Endothelial cell of umbilical vein (primary cell): ENCODE data around the gene SERPINB6. TPM values are rescaled to one million over a fixed set of nuclear protein-coding genes. Genes with fewer than 3 reads are reported as not detected.
A peak's percentile ranks its signal among the peaks of the same experiment; 100 is the strongest.

Experiments
- BruUV-seq: library from RNA; stranded (reverse); fragments of 400-500 nt; replicated peaks from 2 replicates; lab custom pipeline; 2021; lab: Mats Ljungman, UMichigan
- CTCF ChIA-PET: fragments of 300-600, 350-600 bp; sonication (Branson Sonifier 250); formaldehyde crosslinking; loops from one replicate; lab custom pipeline; 2021; ENCODE audit warnings: antibody characterized with exemption, inconsistent platforms; lab: Charles Lee
- POLR2A ChIA-PET: fragments of 300-600, 350-600 bp; sonication (Branson Sonifier 250); formaldehyde crosslinking; loops from one replicate; lab custom pipeline; 2021; ENCODE audit warnings: antibody characterized with exemption, inconsistent platforms; lab: Charles Lee
- DNase-seq: peaks from one replicate; pipeline ENCODE4 v3.0.0-alpha.2; 2011; ENCODE audit warnings: low read depth, low spot score
- FAIRE-seq: peaks from 2 replicates; lab custom pipeline; 2011; peaks lifted over from hg19 to GRCh38; lab: Jason Lieb, UNC
- H2AFZ ChIP-seq: 2 replicates; pipeline ENCODE4 v1.6.0; 2012; ENCODE audit warnings: low read depth, low read length, control low read depth, inconsistent platforms
- H3K27ac ChIP-seq: 2 replicates; pipeline ENCODE4 v1.5.1; 2011; ENCODE audit warnings: low read depth, mild to moderate bottlenecking, control low read depth, low read length, moderate library complexity; ENCODE audit not compliant: insufficient read depth
- H3K27me3 ChIP-seq, 2 experiments: 2 replicates each; pipeline versions ENCODE4 v1.6.0 to v1.6.1; 2011; ENCODE audit warnings: low read length in 2 of 2, mixed read lengths in 1 of 2; ENCODE audit not compliant: control insufficient read depth in 2 of 2, insufficient read depth in 2 of 2
- H3K36me3 ChIP-seq, 2 experiments: 2 replicates in 1 of 2; 3 replicates in 1 of 2; pipeline ENCODE4 v1.5.1; 2011; ENCODE audit warnings: low read length in 2 of 2, mild to moderate bottlenecking in 1 of 2, moderate library complexity in 1 of 2; ENCODE audit not compliant: control insufficient read depth in 2 of 2, insufficient read depth in 2 of 2; ENCODE audit errors: extremely low read depth in 1 of 2
- H3K4me1 ChIP-seq: 3 replicates; pipeline ENCODE4 v1.5.1; 2011; ENCODE audit warnings: mild to moderate bottlenecking, low read length; ENCODE audit not compliant: control insufficient read depth, insufficient read depth; ENCODE audit errors: extremely low read depth
- H3K4me2 ChIP-seq: 2 replicates; pipeline ENCODE4 v1.6.1; 2011; ENCODE audit warnings: low read length, control low read depth, mixed read lengths; ENCODE audit not compliant: insufficient read depth
- H3K4me3 ChIP-seq, 3 experiments: fragments of 200-600 bp in 1 of 3; sonication (generic), shearing (Covaris generic) in 1 of 3; replicated peaks in 1 of 3; 2 replicates each; pipeline ENCODE4 v1.5.1; 2011 to 2016; ENCODE audit warnings: control low read depth in 3 of 3, low read length in 3 of 3, mild to moderate bottlenecking in 2 of 3, inconsistent platforms in 1 of 3, low read depth in 1 of 3, moderate library complexity in 1 of 3; ENCODE audit not compliant: insufficient read depth in 1 of 3
- H3K79me2 ChIP-seq: 2 replicates; pipeline ENCODE4 v1.6.0; 2012; ENCODE audit warnings: low read length, inconsistent platforms; ENCODE audit not compliant: control insufficient read depth, insufficient read depth
- H3K9ac ChIP-seq: replicated peaks from 2 replicates; pipeline ENCODE3; 2011; ENCODE audit warnings: low read length, control low read depth; ENCODE audit not compliant: insufficient read depth; ENCODE audit errors: extremely low read depth
- H3K9me1 ChIP-seq: replicated peaks from 3 replicates; pipeline ENCODE4 v1.6.0; 2011; ENCODE audit warnings: mild to moderate bottlenecking, low read length; ENCODE audit not compliant: control insufficient read depth, insufficient read depth; ENCODE audit errors: extremely low read depth
- H3K9me3 ChIP-seq: replicated peaks from 2 replicates; pipeline ENCODE4 v1.5.1; 2012; ENCODE audit warnings: low read length, inconsistent platforms; ENCODE audit not compliant: control insufficient read depth, insufficient read depth
- H4K20me1 ChIP-seq: replicated peaks from 2 replicates; pipeline ENCODE3; 2011; ENCODE audit warnings: mild to moderate bottlenecking, low read length; ENCODE audit not compliant: control insufficient read depth, insufficient read depth; ENCODE audit errors: extremely low read depth
- EZH2 ChIP-seq: IDR thresholded peaks from 2 replicates; pipeline ENCODE4 v1.6.1; 2012; ENCODE audit warnings: borderline replicate concordance, low read depth, mild to moderate bottlenecking, moderate library complexity, low read length, inconsistent platforms; ENCODE audit not compliant: severe bottlenecking
- FOS ChIP-seq: IDR thresholded peaks from 2 replicates; pipeline ENCODE4 v1.6.1; 2011; ENCODE audit warnings: mild to moderate bottlenecking, low read length, moderate library complexity, borderline replicate concordance; ENCODE audit not compliant: insufficient read depth
- GATA2 ChIP-seq: IDR thresholded peaks from 2 replicates; pipeline ENCODE4 v1.7.0; 2011; ENCODE audit warnings: low read depth, mild to moderate bottlenecking, moderate library complexity, mixed read lengths, low read length; ENCODE audit not compliant: insufficient read length, insufficient read depth
- POLR2A ChIP-seq: IDR thresholded peaks from 2 replicates; pipeline ENCODE4 v1.6.1; 2012; ENCODE audit warnings: low read depth, mild to moderate bottlenecking, control low read depth, low read length
- POLR2AphosphoS5 ChIP-seq: IDR thresholded peaks from 2 replicates; pipeline ENCODE4 v1.6.1; 2012; ENCODE audit warnings: low read depth, mild to moderate bottlenecking, control low read depth, low read length, moderate library complexity; ENCODE audit not compliant: insufficient read depth
- dilution Hi-C: fragments of 300-500 bp; cut with MboI; formaldehyde crosslinking; loops from one replicate; pipeline ENCODE4 v1.15.0; 2019; ENCODE audit warnings: low sequenced_read_pairs; ENCODE audit not compliant: extremely low pct_ligation_motif_present
- intact Hi-C: fragments of 100-400 bp; cut with micrococcal nuclease; formaldehyde crosslinking; loops from one replicate; pipeline ENCODE4 v1.10.0; 2022
- polyA plus RNA-seq, 4 experiments: library from polyadenylated mRNA; depleted of rRNA in 3 of 4; stranded (reverse) in 3 of 4; unstranded in 1 of 4; fragments of >200 nt; gene quantifications; 2 replicates each; pipeline versions ENCODE4 v1.2.1 to v1.2.3, GENCODE V29; 2011 to 2012; ENCODE audit warnings: missing spikeins in 1 of 4
- total RNA-seq: library from RNA; stranded (reverse); gene quantifications from 2 replicates; pipeline ENCODE4 v1.2.3, GENCODE V29; 2021
- TF ChIP-seq, protein P1 (sequence below), 2 donors: IDR thresholded peaks; 1 replicate in 1 of 2; 2 replicates in 1 of 2; pipeline ENCODE4 v1.5.1; 2011; ENCODE audit warnings: low read length in 2 of 2, mild to moderate bottlenecking in 2 of 2, moderate library complexity in 2 of 2, control low read depth in 1 of 2, inconsistent platforms in 1 of 2, low read depth in 1 of 2; ENCODE audit not compliant: insufficient read depth in 1 of 2; ENCODE audit errors: extremely low read depth in 1 of 2
- TF ChIP-seq, protein P2 (sequence below): IDR thresholded peaks from 2 replicates; pipeline ENCODE4 v1.6.1; 2011; ENCODE audit not compliant: insufficient read depth, insufficient read length

SERPINB6 gene
- total and polyA plus RNA-seq, 2 donors (not counting 3 experiments of a cell fraction or from before 2014, with no cell fraction given): 145 to 151 TPM

DNA sequence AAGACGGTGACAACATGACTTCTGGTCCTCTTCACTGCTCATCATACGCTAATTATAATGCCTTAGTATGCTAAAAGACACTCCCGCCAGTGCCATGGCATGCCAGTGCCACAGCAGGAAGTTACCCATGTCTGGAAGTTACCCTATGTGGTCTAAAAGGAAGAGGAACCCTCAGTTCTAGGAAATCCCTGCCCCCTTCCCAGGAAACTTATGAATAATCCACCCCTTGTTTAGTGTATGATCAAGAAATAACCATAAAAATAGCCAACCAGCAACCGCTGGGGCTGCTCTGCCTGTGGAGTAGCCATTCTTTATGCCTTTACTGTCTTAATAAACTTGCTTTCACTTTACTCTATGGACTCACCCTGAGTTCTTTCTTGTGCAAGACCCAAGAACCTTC is 52.4 kb downstream of the SERPINB6 start:
- H3K9ac ChIP-seq: no peak overlapping the region
- no peak overlapping the region for H3K4me3 ChIP-seq
- POLR2A ChIA-PET: no interaction called here
- no peaks in the 10 kb centered on the region for H3K9me1 ChIP-seq
- no peak overlapping the region for H2AFZ ChIP-seq
- dilution Hi-C loops: no loop called here
- no peaks in the 10 kb centered on the region for H3K4me1 ChIP-seq
- peak; percentile 48 for FAIRE-seq
- no peak overlapping the region for H3K27ac ChIP-seq
- CTCF ChIA-PET: no interaction called here
- no TSS peak for BruUV-seq
- no peaks in the 10 kb centered on the region for H3K9me3 ChIP-seq
- intact Hi-C loops: no loop called here
- H3K79me2 ChIP-seq: no peaks in the 10 kb centered on the region
- no peaks in the 10 kb centered on the region for H3K36me3 ChIP-seq
- H3K4me2 ChIP-seq: no peak overlapping the region
- no peak for DNase-seq
- no peaks in the 10 kb centered on the region for H4K20me1 ChIP-seq
- no peak for TF ChIP-seq GATA2
- TF ChIP-seq, protein P1, sequence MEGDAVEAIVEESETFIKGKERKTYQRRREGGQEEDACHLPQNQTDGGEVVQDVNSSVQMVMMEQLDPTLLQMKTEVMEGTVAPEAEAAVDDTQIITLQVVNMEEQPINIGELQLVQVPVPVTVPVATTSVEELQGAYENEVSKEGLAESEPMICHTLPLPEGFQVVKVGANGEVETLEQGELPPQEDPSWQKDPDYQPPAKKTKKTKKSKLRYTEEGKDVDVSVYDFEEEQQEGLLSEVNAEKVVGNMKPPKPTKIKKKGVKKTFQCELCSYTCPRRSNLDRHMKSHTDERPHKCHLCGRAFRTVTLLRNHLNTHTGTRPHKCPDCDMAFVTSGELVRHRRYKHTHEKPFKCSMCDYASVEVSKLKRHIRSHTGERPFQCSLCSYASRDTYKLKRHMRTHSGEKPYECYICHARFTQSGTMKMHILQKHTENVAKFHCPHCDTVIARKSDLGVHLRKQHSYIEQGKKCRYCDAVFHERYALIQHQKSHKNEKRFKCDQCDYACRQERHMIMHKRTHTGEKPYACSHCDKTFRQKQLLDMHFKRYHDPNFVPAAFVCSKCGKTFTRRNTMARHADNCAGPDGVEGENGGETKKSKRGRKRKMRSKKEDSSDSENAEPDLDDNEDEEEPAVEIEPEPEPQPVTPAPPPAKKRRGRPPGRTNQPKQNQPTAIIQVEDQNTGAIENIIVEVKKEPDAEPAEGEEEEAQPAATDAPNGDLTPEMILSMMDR (IDR thresholded peaks at IDR 0.05; ENCODE audit: extremely low read depth in 1 of 2, insufficient read depth in 1 of 2, low read depth in 1 of 2, low read length in 2 of 2): no peak
- no peak for TF ChIP-seq POLR2A
- no peak for TF ChIP-seq POLR2AphosphoS5
- TF ChIP-seq FOS: no peak
- TF ChIP-seq, protein P2, sequence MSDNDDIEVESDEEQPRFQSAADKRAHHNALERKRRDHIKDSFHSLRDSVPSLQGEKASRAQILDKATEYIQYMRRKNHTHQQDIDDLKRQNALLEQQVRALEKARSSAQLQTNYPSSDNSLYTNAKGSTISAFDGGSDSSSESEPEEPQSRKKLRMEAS: no peak
- no peak for TF ChIP-seq EZH2
- no peaks in the 10 kb centered on the region for H3K27me3 ChIP-seq
